Stimulated activated CD4-positive, alpha-beta T cell treated with anti-CD3 and anti-CD28 coated beads, Interleukin-4, amount 100 ng/mL, for 1 hour (primary cell): ENCODE data around the gene SUGCT.

Experiments
- DNase-seq: peaks from one replicate; pipeline ENCODE4 v3.0.0-alpha.2; 2020

The SUGCT gene

DNA sequence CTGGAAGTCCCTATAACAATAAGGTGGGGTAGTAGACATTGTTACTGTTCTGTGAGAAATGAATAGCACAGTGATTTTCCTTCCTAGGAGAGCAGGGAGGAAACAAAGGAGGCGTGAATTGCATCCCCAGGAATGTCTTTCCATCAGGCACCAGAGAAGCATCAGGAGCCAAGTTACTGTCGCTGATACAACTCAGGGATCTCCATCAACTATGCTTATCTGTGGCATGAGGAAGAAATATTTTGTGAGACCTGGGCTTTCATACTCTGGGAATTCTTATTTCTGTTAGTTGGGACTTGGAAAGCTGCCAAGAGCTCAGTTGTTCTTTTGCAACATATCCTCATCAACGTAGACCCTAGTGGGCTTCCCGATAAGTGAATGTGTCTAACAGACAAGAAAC, 622.3 kb downstream of the SUGCT start:
- DNase-seq, result no peak

GRCh38 chr7:40758590-40758989, 623.8 kb downstream of the SUGCT start:
- no peak for DNase-seq

GRCh38 chr7:40760293-40760964, 625.6 kb downstream of the SUGCT start:
- no peak for DNase-seq

GRCh38 chr7:40760987-40761386, 626.2 kb downstream of the SUGCT start:
- no peak for DNase-seq

DNA sequence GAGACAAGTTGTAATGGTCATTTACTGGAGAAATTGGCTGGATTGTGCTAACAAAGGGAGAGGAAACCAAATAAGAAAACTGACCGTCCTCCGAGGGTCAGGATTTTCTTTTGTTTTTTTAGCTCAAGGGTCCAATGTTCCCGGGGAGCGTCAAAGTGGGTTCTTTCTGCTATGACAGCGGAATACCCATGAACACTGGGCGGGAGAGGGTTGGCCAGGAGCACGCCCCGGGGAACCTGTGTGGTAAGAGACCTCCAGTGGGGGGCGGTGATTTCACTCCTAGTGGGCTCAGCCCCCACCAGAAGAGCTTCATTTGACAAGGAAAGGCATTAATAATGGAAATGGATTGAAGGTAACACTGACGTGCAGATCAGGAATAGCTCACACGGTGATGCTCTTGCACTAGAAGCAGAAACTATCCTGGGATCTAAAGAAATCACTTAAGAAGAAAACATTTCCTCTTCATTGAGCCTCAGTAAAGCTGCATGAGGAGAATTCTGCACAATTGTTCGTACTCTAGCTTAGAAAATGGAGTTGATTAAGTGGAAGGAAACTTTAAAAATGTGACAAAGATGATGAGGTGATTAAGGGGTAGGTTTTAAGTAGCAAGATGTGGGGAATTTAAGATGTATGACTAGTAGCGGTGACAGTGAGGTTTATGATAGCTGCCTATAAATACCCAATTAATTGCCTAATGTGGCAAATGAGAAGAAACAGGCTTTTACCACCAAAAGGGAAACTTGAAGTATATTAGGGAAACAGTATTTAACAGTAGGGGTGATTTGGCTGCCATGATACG, 627.2 kb downstream of the SUGCT start:
- DNase-seq, result no peak

GRCh38 chr7:40763319-40764287, 628.8 kb downstream of the SUGCT start:
- no peak for DNase-seq

GRCh38 chr7:40765639-40766038, 630.8 kb downstream of the SUGCT start:
- DNase-seq, result no peak

- no peak for DNase-seq
Observed at GRCh38 chr7:40772096-40772495, 637.3 kb downstream of the SUGCT start.

DNA sequence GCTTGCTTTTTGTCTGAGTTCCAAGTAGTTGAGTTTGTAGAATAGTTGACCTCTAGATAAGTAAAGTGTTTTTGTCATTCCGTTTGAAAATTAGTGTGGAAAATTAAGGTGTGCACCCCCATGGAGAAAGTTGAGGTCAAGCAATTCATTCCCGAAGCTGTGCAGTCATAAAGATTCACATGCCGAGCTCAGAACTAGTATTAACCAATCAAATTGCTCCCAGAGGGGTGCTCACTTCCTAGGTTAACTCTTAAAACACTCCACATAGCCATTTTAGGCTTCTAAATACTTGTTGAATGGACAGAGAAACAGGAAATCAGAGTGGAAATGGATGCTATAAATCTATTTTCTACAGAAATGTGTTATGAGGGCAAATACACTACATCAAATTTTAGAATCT, 638.9 kb downstream of the SUGCT start:
- no peak for DNase-seq

GRCh38 chr7:40775877-40776276, 641.1 kb downstream of the SUGCT start:
- no peak for DNase-seq

DNA sequence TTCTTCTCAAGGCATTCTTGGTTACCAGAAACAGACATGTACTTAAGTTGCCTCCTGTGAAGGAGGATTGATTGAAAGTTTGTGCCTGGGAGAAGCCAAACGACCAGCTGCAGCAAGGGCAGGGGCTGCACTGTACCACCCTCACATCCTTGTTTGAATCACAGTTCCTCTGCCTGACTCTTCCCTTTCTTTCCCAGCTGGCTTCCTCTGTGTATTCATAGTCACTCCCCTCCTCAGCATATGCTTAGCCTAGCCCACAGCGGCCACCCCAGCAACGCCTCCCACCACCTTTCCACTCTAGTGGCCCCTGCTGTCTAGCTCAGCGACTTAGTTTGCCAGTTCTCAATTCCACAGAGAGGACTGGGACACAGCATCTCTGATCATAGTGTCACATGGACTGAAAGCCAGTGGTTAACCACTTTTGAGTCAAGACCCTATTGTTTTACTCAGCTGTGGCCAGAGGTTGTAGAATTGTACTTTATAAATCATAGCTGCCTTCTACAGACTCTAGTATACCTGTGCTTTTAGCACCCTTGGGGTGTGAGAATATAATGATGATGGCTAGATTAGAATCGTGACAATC, 643.0 kb downstream of the SUGCT start:
- DNase-seq, result no peak

GRCh38 chr7:40780460-40780859, 645.7 kb downstream of the SUGCT start:
- no peak for DNase-seq

DNA sequence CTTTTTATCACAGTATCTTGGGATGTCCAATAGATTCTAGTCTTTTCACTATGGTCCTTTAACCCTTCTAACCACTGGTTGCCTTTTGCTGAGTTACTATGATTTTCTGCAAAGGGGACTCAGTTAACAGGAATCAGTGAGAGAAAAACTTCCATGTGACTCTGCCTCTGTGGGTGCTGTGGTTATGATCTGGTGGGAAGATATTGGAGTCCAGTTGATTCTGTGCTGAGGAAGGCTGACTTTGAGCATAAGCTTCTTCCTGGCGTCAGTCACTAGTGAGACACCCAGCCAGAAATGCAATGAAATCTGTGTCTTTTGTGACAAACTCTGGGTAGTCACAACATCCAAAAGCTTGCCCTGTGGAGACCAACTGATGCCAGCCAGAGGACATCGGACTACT, 648.0 kb downstream of the SUGCT start:
- DNase-seq, result no peak

DNA sequence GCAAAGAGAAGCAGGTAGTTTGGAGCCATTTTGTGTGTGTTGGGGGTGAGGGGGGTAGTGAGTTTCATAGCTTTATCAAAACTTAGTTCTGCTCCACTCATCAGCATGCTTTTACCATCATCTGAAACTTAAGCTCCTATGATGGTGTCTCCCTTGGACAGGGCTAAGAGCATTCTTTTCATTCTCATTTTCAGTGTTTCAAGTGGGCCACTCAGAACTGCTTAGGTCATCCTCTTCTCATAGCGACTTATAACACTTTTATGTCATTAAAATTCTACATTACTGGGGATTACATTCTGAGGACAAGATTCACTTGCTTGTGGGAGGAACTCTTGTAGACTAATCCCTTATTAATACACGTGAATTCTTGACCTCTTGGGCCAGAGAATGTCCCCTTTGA, 649.4 kb downstream of the SUGCT start:
- no peak for DNase-seq

- no peak for DNase-seq
Observed at GRCh38 chr7:40786909-40787308, 652.1 kb downstream of the SUGCT start.

DNA sequence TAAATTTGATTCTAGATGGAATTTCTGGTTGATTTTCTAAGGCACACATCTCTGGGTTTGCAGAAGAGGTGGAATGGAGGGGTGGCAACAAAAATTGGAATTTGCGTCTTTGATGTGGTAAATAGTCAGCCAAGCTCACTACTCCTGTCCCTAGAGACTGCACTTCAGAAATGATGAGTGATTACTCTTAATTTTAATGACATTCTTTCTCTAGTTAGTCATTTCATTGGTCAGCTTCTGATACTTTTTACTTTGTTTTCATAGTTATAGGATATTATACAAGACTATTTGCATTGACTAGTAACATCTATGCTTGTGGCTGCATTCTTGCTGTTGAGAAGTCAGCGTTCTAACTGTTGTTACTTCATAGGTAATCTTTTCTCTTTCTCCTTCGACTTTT, 658.3 kb downstream of the SUGCT start:
- no peak for DNase-seq

- DNase-seq, result no peak
Observed at GRCh38 chr7:40795607-40796006, 660.8 kb downstream of the SUGCT start.

GRCh38 chr7:40796723-40797122, 661.9 kb downstream of the SUGCT start:
- no peak for DNase-seq

- no peak for DNase-seq
Observed at GRCh38 chr7:40798613-40799012, 663.8 kb downstream of the SUGCT start.

DNA sequence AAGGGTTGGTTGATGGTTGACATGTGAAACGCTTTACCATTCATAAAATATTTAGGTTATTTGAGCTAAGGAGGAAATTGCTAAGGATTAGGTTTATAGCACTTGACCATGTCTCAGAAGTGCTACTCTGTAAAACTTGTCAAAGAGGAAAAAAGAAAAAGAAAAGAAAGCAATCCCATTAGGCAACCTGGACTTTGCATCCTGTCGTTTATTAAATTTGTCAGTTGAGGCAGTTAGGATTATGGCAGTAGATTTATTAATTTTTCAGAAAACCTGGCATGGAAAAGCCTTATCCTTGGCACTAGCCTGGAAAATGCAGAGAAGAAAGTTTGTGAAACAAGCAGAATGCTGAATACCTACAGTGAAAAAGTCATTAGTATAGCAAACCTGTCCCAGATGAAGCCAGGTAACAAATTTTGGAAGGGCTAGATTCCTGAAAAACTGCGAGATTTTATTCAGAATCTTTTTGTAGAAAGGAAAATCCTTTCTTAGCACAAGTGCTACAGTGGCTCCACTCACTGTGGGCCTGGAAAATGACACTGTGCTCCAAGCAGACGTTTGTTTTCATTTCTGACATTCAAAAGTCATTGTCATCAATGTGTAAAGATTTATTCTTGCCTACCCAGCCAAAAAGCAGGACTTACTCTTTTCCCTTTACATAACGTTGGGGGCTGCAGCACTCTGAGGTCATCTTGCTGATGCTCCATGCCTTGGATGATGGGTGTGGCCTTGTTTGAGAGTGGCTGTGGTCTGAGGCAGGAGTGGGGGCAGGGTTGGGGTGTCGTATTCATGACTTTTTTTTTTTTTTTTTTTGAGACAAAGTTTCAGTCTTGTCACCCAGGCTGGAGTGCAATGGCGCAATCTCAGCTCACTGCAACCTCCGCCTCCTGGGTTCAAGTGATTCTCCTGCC, 664.9 kb downstream of the SUGCT start:
- no peak for DNase-seq

DNA sequence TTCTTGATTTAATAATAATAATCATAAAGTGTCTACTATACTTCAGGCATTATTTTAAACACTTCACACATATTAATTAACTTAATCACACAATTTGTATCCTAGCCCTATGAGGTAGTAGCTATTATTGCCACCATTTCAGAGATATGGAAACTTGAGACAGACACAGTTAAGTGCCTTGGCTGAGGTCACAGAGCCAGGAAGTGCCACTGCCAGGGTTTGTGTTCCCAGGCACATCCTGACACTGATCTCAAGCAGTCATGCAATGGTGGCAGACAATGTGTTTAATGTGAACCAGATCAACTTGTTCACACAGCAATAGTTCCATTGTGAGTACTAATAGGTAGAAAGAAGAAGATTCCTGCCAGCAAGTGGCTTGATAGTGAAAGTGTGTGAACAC, 666.0 kb downstream of the SUGCT start:
- DNase-seq, result no peak

DNA sequence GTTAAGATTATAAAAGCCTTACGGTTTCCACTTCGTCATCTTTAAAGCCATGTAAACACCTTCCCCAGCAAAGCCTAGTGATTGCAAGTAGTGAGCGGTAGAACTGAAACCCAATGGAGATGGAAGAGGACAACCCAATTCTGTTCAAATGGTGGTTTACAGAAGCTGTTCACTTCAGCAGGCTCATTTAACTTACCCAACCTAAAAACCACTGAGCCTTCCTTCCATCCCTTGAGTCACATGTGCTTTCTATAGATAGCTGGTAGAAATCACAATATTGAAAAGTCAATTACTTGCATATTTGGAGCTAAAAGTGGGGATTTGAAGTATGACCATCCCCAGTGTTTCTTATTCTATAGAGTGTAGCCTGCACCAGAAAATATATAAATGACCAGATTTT, 667.7 kb downstream of the SUGCT start:
- DNase-seq, result no peak
